22Rv1 (cell line): ENCODE results near the gene ZNF438.

Experiments used
- ZFX ChIP-seq: fragments of 450-650 bp; IDR thresholded peaks from 2 replicates; pipeline ENCODE4 v1.6.1; 2017; ENCODE audit warnings: antibody characterized with exemption, borderline replicate concordance
- TF ChIP-seq, protein P1 (sequence below): fragments of 450-650 bp; IDR thresholded peaks from 2 replicates; pipeline ENCODE4 v1.5.1; 2017; ENCODE audit warnings: mild to moderate bottlenecking

DNA sequence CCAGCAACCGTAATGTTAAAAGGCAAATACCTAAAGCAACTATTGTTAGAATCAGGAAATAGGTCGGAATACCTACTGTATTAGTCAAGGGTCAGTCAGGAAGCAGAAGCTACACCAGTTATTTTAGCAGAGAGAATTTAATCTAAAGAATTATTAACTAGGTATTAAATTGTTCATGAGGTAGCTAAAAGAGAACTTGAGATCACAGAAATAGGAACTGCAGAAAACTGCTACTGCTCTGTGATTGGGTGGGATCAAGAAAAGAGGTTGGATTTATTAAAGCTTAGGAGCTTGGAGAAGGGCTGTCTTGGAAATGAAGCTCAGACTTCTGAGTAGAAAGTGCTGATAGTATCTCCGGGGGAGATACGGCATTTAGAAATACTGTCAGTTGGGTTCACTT lies 20.0 kb upstream of the ZNF438 start:
- TF ChIP-seq, protein P1, sequence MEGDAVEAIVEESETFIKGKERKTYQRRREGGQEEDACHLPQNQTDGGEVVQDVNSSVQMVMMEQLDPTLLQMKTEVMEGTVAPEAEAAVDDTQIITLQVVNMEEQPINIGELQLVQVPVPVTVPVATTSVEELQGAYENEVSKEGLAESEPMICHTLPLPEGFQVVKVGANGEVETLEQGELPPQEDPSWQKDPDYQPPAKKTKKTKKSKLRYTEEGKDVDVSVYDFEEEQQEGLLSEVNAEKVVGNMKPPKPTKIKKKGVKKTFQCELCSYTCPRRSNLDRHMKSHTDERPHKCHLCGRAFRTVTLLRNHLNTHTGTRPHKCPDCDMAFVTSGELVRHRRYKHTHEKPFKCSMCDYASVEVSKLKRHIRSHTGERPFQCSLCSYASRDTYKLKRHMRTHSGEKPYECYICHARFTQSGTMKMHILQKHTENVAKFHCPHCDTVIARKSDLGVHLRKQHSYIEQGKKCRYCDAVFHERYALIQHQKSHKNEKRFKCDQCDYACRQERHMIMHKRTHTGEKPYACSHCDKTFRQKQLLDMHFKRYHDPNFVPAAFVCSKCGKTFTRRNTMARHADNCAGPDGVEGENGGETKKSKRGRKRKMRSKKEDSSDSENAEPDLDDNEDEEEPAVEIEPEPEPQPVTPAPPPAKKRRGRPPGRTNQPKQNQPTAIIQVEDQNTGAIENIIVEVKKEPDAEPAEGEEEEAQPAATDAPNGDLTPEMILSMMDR: no peak
- TF ChIP-seq ZFX: no peak
